ENCODE measurements around the gene RRP15.

DNA sequence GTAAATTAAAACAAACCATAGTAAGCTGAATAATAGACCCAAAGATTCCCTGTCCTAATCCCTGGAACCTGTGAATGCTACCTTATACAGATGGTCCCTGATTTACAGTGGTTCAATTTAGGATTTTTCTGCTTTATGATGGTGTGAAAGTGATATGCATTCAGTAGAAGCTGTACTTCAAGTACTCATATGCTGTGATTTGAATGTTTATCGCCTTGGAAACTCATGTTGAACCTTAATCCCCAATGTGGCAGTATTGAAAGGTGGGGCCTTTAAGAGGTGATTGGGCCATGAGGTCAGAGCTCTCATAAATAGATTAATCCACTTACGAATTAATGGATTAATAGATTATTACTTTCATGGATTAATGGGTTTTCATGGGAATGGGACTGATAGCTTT, 10.6 kb upstream of the RRP15 start:
- TF ChIP-seq POLR2A (IDR thresholded peaks at IDR 0.05) (no peak), EP300 (IDR thresholded peaks at IDR 0.05) (no peak)
- TF ChIP-seq, protein P1, sequence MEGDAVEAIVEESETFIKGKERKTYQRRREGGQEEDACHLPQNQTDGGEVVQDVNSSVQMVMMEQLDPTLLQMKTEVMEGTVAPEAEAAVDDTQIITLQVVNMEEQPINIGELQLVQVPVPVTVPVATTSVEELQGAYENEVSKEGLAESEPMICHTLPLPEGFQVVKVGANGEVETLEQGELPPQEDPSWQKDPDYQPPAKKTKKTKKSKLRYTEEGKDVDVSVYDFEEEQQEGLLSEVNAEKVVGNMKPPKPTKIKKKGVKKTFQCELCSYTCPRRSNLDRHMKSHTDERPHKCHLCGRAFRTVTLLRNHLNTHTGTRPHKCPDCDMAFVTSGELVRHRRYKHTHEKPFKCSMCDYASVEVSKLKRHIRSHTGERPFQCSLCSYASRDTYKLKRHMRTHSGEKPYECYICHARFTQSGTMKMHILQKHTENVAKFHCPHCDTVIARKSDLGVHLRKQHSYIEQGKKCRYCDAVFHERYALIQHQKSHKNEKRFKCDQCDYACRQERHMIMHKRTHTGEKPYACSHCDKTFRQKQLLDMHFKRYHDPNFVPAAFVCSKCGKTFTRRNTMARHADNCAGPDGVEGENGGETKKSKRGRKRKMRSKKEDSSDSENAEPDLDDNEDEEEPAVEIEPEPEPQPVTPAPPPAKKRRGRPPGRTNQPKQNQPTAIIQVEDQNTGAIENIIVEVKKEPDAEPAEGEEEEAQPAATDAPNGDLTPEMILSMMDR (IDR thresholded peaks at IDR 0.05): no peak
